Vagina (tissue), 2 donors: Measurements from ENCODE around the gene ZMYND15.

Source experiments
- CTCF ChIP-seq, 3 experiments: fragments of 450-650 bp in 2 of 3; fragments of 200-600 bp in 1 of 3; sonication (generic) in 1 of 3; IDR thresholded peaks; one replicate each; pipeline ENCODE4 v1.5.1; 2017 to 2019; ENCODE audit warnings: antibody characterized with exemption in 3 of 3, mild to moderate bottlenecking in 2 of 3, moderate library complexity in 2 of 3
- POLR2A ChIP-seq, 2 donors: fragments of 450-650 bp; IDR thresholded peaks; one replicate each; pipeline ENCODE4 v1.6.1; 2017; ENCODE audit warnings: antibody characterized with exemption in 2 of 2, mild to moderate bottlenecking in 2 of 2, moderate library complexity in 2 of 2
- POLR2AphosphoS5 ChIP-seq, 2 donors: sonication (generic); formaldehyde crosslinking; IDR thresholded peaks; one replicate each; pipeline ENCODE4 v1.9.0; 2017; ENCODE audit warnings: antibody characterized with exemption in 2 of 2, mild to moderate bottlenecking in 2 of 2, low read depth in 1 of 2; ENCODE audit not compliant: insufficient read depth in 1 of 2

GRCh38 chr17:4788159-4788806, 48.6 kb downstream of the ZMYND15 start:
- TF ChIP-seq CTCF (IDR thresholded peaks at IDR 0.05) (no peak), POLR2A (IDR thresholded peaks at IDR 0.05) (no peak), POLR2AphosphoS5 (IDR thresholded peaks at IDR 0.05; ENCODE audit: insufficient read depth in 1 of 2, low read depth in 1 of 2) (no peak)
